ENCODE results near the gene NR2C1. TPM values are rescaled to one million over a fixed set of nuclear protein-coding genes. Genes with fewer than 3 reads are reported as not detected.

NR2C1 gene
- total and polyA plus RNA-seq, 9 of the 15 experiments (the other 6 are each of a cell fraction or from before 2014, with no cell fraction given) = 8.5 to 42.4 (median 35.6) TPM

DNA sequence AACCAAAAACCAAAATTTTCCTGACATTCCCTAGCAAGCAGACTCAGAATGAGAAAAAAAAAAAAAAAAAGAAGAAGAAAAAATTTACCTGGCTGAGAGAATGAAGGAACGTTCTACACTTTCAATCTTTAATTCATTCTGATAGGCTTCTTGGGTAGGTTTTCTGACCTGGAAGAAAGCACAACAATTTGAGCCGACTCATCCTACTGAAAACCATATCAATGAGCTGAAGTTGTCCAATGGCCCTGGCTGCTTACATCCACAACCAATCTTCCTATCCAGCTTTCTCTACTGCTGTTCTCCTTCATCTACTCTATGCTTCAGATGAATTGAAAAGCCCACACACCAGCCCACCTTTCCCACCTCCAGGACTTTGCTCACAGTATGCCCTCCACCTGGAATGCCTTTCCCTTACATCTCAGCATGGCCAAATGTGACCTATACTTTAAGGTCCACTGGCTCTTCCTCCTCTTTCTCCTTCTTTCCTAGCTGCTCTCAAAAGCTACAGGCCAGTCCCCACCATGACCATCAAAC lies 31.6 kb upstream of the NR2C1 start:
- Histone ChIP-seq H3K4me3 (no peak overlapping the region), H3K9me1 (ENCODE audit: control insufficient read depth, insufficient read depth, low read length) (peaks cover 4% of the 10 kb centered on the region), H3K4me1 (replicated peaks in 1 of 2; ENCODE audit: control insufficient read depth in 2 of 2, insufficient read depth in 2 of 2, low read length in 2 of 2) (peaks cover 0 to 9% of the 10 kb centered on the region in 2 experiments; a peak in 3 of 5 replicates), H3K27me3 (ENCODE audit: control insufficient read depth in 2 of 2, insufficient read depth in 2 of 2, low read length in 2 of 2) (no peaks in the 10 kb centered on the region), H3K27ac (ENCODE audit: extremely low read depth, low read depth, low read length) (no peak overlapping the region), H3K79me2 (ENCODE audit: control insufficient read depth, insufficient read depth, low read length) (no peaks in the 10 kb centered on the region), H3K9me3 (replicated peaks; ENCODE audit: control insufficient read depth, insufficient read depth, low read depth, low read length) (no peaks in the 10 kb centered on the region), H3K9ac (ENCODE audit: insufficient read depth in 1 of 2, low read depth in 2 of 2, low read length in 2 of 2) (no peak overlapping the region), H3K36me3 (ENCODE audit: control insufficient read depth, insufficient read depth, low read length) (peaks cover 23% of the 10 kb centered on the region; the same call in 1 of the 3 replicates), H3K4me2 (ENCODE audit: insufficient read depth, low read length) (no peak overlapping the region), H4K20me1 (replicated peaks; ENCODE audit: control insufficient read depth, insufficient read depth, low read length) (peaks cover 7% of the 10 kb centered on the region), H2AFZ (ENCODE audit: low read depth, low read length) (no peak overlapping the region)
- 72% methylated on average over 1 of the region's 2 CpGs for WGBS (ENCODE audit: insufficient coverage, low coverage, missing lambda C conversion rate)
- FAIRE-seq (no peak), ATAC-seq (no peak), DNase-seq (ENCODE audit: extremely low read depth in 1 of 4, low spot score in 3 of 4) (no peak)
- ChIA-PET POLR2A (interaction anchor here (0.8 kb wide), 1 partner anchor 32 kb away, joined by 3 read pairs; the partner anchor contains the start of gene NR2C1), CTCF (ENCODE audit: low intra/inter-chr PET ratio) (no interaction called here)
- in situ Hi-C loops (cut with MboI) (loop anchor here (10.0 kb wide), 1 partner anchor 230 kb away; no protein-coding TSS in a partner anchor), intact Hi-C loops (cut with micrococcal nuclease) (no loop called here)
- no TSS peak for BruUV-seq (replicated peaks)
- TF ChIP-seq NFE2 (IDR thresholded peaks at IDR 0.05; ENCODE audit: low read depth) (peak; percentile 45; the same call in 1 of the 2 replicates), ZNF316 (IDR thresholded peaks at IDR 0.05) (peak; percentile 64), MAFG (tag; conservative IDR thresholded peaks at IDR 0.05) (peak; percentile 78), MAFK (IDR thresholded peaks at IDR 0.05; ENCODE audit: low read length) (peak; percentile 17; the same call in 1 of the 2 replicates), JUN (IDR thresholded peaks at IDR 0.05; ENCODE audit: borderline replicate concordance, low read depth, low read length) (no peak), JUN (CRISPR knock-in tag; IDR thresholded peaks at IDR 0.05; ENCODE audit: borderline replicate concordance) (no peak), ZNF830 (CRISPR knock-in tag; IDR thresholded peaks at IDR 0.05) (no peak), GABPB1 (CRISPR knock-in tag; IDR thresholded peaks at IDR 0.05) (no peak), ZNF134 (CRISPR knock-in tag; conservative IDR thresholded peaks at IDR 0.05) (no peak)
- TF ChIP-seq, protein P1, sequence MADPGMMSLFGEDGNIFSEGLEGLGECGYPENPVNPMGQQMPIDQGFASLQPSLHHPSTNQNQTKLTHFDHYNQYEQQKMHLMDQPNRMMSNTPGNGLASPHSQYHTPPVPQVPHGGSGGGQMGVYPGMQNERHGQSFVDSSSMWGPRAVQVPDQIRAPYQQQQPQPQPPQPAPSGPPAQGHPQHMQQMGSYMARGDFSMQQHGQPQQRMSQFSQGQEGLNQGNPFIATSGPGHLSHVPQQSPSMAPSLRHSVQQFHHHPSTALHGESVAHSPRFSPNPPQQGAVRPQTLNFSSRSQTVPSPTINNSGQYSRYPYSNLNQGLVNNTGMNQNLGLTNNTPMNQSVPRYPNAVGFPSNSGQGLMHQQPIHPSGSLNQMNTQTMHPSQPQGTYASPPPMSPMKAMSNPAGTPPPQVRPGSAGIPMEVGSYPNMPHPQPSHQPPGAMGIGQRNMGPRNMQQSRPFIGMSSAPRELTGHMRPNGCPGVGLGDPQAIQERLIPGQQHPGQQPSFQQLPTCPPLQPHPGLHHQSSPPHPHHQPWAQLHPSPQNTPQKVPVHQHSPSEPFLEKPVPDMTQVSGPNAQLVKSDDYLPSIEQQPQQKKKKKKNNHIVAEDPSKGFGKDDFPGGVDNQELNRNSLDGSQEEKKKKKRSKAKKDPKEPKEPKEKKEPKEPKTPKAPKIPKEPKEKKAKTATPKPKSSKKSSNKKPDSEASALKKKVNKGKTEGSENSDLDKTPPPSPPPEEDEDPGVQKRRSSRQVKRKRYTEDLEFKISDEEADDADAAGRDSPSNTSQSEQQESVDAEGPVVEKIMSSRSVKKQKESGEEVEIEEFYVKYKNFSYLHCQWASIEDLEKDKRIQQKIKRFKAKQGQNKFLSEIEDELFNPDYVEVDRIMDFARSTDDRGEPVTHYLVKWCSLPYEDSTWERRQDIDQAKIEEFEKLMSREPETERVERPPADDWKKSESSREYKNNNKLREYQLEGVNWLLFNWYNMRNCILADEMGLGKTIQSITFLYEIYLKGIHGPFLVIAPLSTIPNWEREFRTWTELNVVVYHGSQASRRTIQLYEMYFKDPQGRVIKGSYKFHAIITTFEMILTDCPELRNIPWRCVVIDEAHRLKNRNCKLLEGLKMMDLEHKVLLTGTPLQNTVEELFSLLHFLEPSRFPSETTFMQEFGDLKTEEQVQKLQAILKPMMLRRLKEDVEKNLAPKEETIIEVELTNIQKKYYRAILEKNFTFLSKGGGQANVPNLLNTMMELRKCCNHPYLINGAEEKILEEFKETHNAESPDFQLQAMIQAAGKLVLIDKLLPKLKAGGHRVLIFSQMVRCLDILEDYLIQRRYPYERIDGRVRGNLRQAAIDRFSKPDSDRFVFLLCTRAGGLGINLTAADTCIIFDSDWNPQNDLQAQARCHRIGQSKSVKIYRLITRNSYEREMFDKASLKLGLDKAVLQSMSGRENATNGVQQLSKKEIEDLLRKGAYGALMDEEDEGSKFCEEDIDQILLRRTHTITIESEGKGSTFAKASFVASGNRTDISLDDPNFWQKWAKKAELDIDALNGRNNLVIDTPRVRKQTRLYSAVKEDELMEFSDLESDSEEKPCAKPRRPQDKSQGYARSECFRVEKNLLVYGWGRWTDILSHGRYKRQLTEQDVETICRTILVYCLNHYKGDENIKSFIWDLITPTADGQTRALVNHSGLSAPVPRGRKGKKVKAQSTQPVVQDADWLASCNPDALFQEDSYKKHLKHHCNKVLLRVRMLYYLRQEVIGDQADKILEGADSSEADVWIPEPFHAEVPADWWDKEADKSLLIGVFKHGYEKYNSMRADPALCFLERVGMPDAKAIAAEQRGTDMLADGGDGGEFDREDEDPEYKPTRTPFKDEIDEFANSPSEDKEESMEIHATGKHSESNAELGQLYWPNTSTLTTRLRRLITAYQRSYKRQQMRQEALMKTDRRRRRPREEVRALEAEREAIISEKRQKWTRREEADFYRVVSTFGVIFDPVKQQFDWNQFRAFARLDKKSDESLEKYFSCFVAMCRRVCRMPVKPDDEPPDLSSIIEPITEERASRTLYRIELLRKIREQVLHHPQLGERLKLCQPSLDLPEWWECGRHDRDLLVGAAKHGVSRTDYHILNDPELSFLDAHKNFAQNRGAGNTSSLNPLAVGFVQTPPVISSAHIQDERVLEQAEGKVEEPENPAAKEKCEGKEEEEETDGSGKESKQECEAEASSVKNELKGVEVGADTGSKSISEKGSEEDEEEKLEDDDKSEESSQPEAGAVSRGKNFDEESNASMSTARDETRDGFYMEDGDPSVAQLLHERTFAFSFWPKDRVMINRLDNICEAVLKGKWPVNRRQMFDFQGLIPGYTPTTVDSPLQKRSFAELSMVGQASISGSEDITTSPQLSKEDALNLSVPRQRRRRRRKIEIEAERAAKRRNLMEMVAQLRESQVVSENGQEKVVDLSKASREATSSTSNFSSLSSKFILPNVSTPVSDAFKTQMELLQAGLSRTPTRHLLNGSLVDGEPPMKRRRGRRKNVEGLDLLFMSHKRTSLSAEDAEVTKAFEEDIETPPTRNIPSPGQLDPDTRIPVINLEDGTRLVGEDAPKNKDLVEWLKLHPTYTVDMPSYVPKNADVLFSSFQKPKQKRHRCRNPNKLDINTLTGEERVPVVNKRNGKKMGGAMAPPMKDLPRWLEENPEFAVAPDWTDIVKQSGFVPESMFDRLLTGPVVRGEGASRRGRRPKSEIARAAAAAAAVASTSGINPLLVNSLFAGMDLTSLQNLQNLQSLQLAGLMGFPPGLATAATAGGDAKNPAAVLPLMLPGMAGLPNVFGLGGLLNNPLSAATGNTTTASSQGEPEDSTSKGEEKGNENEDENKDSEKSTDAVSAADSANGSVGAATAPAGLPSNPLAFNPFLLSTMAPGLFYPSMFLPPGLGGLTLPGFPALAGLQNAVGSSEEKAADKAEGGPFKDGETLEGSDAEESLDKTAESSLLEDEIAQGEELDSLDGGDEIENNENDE (IDR thresholded peaks at IDR 0.05; ENCODE audit: low read depth, low read length) = no peak

Data from K562 (cell line).